HFF-Myc (cell line): Measurements from ENCODE around the gene SNX11.
"Not testable (repeated sequence)": the region's sequence is repeated elsewhere in the genome, so short reads cannot be mapped to it uniquely, and the experiment has no call there.

Experiments
- DNase-seq: peaks from one replicate; pipeline ENCODE4 v3.0.0-alpha.2; 2011; ENCODE audit warnings: low read depth; ENCODE audit errors: extremely low read depth
- H3K4me3 ChIP-seq: replicated peaks from 2 replicates; pipeline ENCODE4 v1.5.1; 2011; ENCODE audit warnings: low read depth, mild to moderate bottlenecking, control low read depth, low read length
- TF ChIP-seq, protein P1 (sequence below): IDR thresholded peaks from 2 replicates; pipeline ENCODE4 v1.5.1; 2012; ENCODE audit warnings: mild to moderate bottlenecking, low read depth, low read length, control low read depth; ENCODE audit errors: missing control alignments

Gene SNX11

DNA sequence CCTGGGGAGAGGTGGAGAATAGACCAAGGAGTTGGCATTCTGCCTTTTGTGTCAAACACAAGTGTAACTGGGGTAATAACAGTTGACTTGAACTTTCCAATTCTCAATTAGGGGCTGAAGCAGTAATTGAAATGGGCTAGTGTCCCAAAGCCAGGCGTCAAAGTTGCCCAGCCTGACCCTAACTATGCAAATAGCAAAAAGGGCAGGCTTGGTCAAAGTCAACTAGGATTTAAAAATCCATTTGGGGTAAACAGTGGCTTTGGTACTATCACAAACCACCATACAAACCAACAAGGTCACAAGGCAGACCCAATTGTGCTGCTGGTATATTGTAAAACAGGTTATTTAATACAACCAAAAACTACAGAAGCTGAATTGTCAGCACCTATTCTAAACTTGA is 41.4 kb upstream of the SNX11 start:
- no peak for DNase-seq
- no peak overlapping the region for H3K4me3 ChIP-seq
- TF ChIP-seq, protein P1, sequence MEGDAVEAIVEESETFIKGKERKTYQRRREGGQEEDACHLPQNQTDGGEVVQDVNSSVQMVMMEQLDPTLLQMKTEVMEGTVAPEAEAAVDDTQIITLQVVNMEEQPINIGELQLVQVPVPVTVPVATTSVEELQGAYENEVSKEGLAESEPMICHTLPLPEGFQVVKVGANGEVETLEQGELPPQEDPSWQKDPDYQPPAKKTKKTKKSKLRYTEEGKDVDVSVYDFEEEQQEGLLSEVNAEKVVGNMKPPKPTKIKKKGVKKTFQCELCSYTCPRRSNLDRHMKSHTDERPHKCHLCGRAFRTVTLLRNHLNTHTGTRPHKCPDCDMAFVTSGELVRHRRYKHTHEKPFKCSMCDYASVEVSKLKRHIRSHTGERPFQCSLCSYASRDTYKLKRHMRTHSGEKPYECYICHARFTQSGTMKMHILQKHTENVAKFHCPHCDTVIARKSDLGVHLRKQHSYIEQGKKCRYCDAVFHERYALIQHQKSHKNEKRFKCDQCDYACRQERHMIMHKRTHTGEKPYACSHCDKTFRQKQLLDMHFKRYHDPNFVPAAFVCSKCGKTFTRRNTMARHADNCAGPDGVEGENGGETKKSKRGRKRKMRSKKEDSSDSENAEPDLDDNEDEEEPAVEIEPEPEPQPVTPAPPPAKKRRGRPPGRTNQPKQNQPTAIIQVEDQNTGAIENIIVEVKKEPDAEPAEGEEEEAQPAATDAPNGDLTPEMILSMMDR = no peak

- DNase-seq = no peak
- TF ChIP-seq, protein P1 = no peak
- H3K4me3 ChIP-seq = no peak overlapping the region
Observed at GRCh38 chr17:48066656-48067055, 40.9 kb upstream of the SNX11 start.

DNA sequence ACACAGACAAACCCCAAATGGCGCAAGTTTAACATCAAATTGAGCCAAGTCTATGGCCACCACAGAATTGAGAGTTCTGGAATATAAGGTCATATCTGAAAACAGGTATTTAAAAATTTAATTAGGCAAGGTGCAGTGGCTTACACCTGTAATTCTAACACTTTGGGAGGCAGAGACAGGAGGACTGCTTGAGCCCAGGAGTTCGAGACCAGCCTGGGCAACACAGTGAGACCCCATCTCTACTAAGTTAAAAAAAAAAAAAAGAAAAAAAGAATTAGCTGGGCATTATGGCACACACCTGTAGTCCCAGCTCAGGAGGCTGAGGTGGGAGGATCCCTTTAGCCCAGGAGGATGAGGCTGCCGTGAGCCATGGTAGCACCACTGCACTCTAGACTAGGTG is 40.3 kb upstream of the SNX11 start:
- no peak for DNase-seq
- TF ChIP-seq, protein P1 = no peak
- no peak overlapping the region for H3K4me3 ChIP-seq

DNA sequence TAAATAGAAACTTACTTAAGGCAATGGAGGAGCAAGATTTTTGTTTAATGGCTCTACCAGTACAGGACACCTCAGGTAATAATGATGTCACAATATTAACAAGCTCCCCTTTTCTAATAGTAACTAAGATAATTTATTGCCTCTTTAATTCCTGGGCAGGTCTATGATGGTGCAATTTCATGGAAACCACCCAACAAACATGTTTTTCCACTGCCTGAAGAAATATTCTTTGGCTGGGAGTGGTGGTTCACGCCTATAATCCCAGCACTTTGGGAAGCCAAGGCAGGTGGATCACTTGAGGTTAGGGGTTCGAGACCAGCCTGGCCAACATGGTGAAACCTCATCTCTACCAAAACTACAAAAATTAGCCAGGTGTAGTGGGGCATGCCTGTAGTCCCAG is 39.8 kb upstream of the SNX11 start:
- DNase-seq, H3K4me3 ChIP-seq: not testable (repeated sequence)

- no peak for DNase-seq
- H3K4me3 ChIP-seq = no peak overlapping the region
- TF ChIP-seq, protein P1 = peak; percentile 41
Observed at GRCh38 chr17:48068491-48068961, 39.0 kb upstream of the SNX11 start.

- TF ChIP-seq, protein P1 = no peak
- no peak for DNase-seq
- no peak overlapping the region for H3K4me3 ChIP-seq
Observed at GRCh38 chr17:48070195-48070594, 37.4 kb upstream of the SNX11 start.

DNA sequence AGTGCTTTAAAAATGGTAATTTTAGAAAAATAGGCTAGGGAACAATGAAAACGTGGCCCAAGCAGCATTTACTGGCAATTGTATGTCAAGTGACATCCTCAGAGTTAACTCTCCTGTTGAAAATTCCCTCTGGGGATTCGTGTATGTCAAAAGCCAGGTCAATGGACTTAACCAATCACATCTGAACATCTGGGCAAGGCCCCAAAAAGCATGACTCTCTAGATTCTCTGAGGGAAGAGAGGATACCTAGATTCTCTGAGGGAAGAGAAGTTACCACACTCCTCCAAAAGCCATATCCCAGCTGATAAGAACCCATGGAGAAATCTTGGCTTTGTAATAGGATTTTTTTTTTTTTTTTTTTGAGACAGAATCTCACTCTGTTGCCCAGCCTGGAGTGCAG is 35.9 kb upstream of the SNX11 start:
- H3K4me3 ChIP-seq = no peak overlapping the region
- TF ChIP-seq, protein P1 = no peak
- no peak for DNase-seq

DNA sequence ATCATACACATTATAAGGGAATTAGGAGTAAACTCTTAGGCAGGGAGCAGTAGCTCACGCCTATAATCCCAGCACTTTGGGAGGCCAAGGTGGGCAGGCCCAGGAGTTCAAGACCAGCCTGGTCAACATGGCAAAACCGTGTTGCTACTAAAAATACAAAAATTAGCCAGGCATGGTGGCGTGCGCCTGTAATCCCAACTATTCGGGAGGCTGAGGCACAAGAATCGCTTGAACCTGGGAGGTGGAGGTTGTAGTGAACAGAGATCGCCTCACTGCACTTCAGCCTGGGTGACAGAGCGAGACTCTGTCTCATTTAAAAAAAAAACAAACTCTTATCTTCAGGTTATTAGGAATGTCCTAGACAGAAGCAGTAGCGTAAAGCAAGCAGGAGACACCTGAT is 34.8 kb upstream of the SNX11 start:
- DNase-seq, H3K4me3 ChIP-seq: not testable (repeated sequence)

GRCh38 chr17:48073566-48074094 is 33.9 kb upstream of the SNX11 start:
- not testable (repeated sequence) for H3K4me3 ChIP-seq, DNase-seq
